K562 (cell line): ENCODE measurements around the gene ADPRHL1. TPM values are rescaled to one million over a fixed set of nuclear protein-coding genes. Genes with fewer than 3 reads are reported as not detected.

ENCODE experiments used
- ATAC-seq: fragments of 200-7000 bp; cut with Tn5 transposase; 3 replicates; pipeline ENCODE4 v1.9.1; 2020; ENCODE audit warnings: moderate library complexity
- BruUV-seq: library from RNA; stranded (reverse); fragments of 400-500 nt; replicated peaks from 2 replicates; lab custom pipeline; 2021; lab: Mats Ljungman, UMichigan
- CTCF ChIA-PET: fragments of 300-600 bp; formaldehyde crosslinking; extraction: SDS; loops from one replicate; lab custom pipeline; 2021; ENCODE audit warnings: low intra/inter-chr PET ratio; lab: Yijun Ruan, JAX
- POLR2A ChIA-PET: fragments of 300-600, 350-650 bp; sonication (Branson Sonifier 250); formaldehyde crosslinking; extraction: SDS; loops from one replicate; lab custom pipeline; 2021; ENCODE audit warnings: antibody characterized with exemption, inconsistent platforms; lab: Yijun Ruan, JAX
- DNase-seq, 4 experiments: peaks; one replicate each; pipeline versions ENCODE4 v3.0.0 to v3.0.0-alpha.2; 2011 to 2018; ENCODE audit warnings: low spot score in 3 of 4, mixed read lengths in 3 of 4; ENCODE audit errors: extremely low read depth in 1 of 4
- FAIRE-seq: peaks from 2 replicates; lab custom pipeline; 2011; peaks lifted over from hg19 to GRCh38; lab: Jason Lieb, UNC
- H2AFZ ChIP-seq: 2 replicates; pipeline ENCODE4 v1.6.0; 2011; ENCODE audit warnings: low read depth, low read length, control low read depth, inconsistent platforms
- H3K27ac ChIP-seq: fragments of 200-600 bp; 3 replicates; pipeline ENCODE4 v1.8.0; 2011; ENCODE audit warnings: low read depth, mild to moderate bottlenecking, control low read depth, inconsistent platforms, low read length, moderate library complexity, mixed read lengths; ENCODE audit errors: extremely low read depth
- H3K27me3 ChIP-seq, 2 experiments: fragments of 300-600 bp in 1 of 2; 2 replicates in 1 of 2; 3 replicates in 1 of 2; pipeline versions ENCODE4 v1.6.0 to v1.8.0; 2011; ENCODE audit warnings: inconsistent platforms in 2 of 2, low read length in 2 of 2, mild to moderate bottlenecking in 1 of 2, mixed read lengths in 1 of 2, moderate library complexity in 1 of 2; ENCODE audit not compliant: control insufficient read depth in 2 of 2, insufficient read depth in 2 of 2
- H3K36me3 ChIP-seq: fragments of 300-600 bp; 3 replicates; pipeline ENCODE4 v1.8.0; 2011; ENCODE audit warnings: mild to moderate bottlenecking, low read length, inconsistent platforms; ENCODE audit not compliant: control insufficient read depth, insufficient read depth
- H3K4me1 ChIP-seq, 2 experiments: fragments of 200-600 bp in 1 of 2; replicated peaks in 1 of 2; 2 replicates in 1 of 2; 3 replicates in 1 of 2; pipeline versions ENCODE4 v1.5.1 to v1.8.0; 2011; ENCODE audit warnings: inconsistent platforms in 2 of 2, low read length in 2 of 2, mild to moderate bottlenecking in 1 of 2, mixed read lengths in 1 of 2, moderate library complexity in 1 of 2; ENCODE audit not compliant: control insufficient read depth in 2 of 2, insufficient read depth in 2 of 2
- H3K4me2 ChIP-seq: 2 replicates; pipeline ENCODE4 v1.6.1; 2011; ENCODE audit warnings: low read length, control low read depth, inconsistent platforms, mixed read lengths; ENCODE audit not compliant: insufficient read depth
- H3K4me3 ChIP-seq: fragments of 200-600 bp; sonication (generic), shearing (Covaris generic); 2 replicates; pipeline ENCODE4 v1.5.1; 2016; ENCODE audit warnings: control low read depth, inconsistent platforms
- H3K79me2 ChIP-seq: fragments of 200-600 bp; 3 replicates; pipeline ENCODE4 v1.8.0; 2011; ENCODE audit warnings: low read length, inconsistent platforms; ENCODE audit not compliant: control insufficient read depth, insufficient read depth
- H3K9ac ChIP-seq, 2 experiments: 2 replicates each; pipeline versions ENCODE4 v1.6.0 to v1.6.1; 2011; ENCODE audit warnings: low read depth in 2 of 2, low read length in 2 of 2, control low read depth in 1 of 2, inconsistent platforms in 1 of 2, mild to moderate bottlenecking in 1 of 2, mixed read lengths in 1 of 2; ENCODE audit not compliant: insufficient read depth in 1 of 2
- H3K9me1 ChIP-seq: one replicate; pipeline ENCODE4 v1.6.0; 2011; ENCODE audit warnings: inconsistent platforms, mild to moderate bottlenecking, low read length, moderate library complexity; ENCODE audit not compliant: control insufficient read depth, insufficient read depth
- H3K9me3 ChIP-seq: replicated peaks from 2 replicates; pipeline ENCODE4 v1.5.1; 2011; ENCODE audit warnings: low read depth, low read length, inconsistent platforms; ENCODE audit not compliant: control insufficient read depth, insufficient read depth
- H4K20me1 ChIP-seq: replicated peaks from 2 replicates; pipeline ENCODE4 v1.6.1; 2011; ENCODE audit warnings: low read length, inconsistent platforms, mixed read lengths; ENCODE audit not compliant: control insufficient read depth, insufficient read depth
- E4F1 ChIP-seq: fragments of 250-450 bp; sonication (Bioruptor Pico); IDR thresholded peaks from 2 replicates; pipeline ENCODE4 v1.5.0; 2021; ENCODE audit warnings: mild to moderate bottlenecking, borderline replicate concordance
- JUND ChIP-seq, 2 experiments: IDR thresholded peaks; 2 replicates in 1 of 2; 3 replicates in 1 of 2; pipeline ENCODE4 v1.6.1; 2011; ENCODE audit warnings: borderline replicate concordance in 2 of 2, low read depth in 2 of 2, low read length in 2 of 2, improper control_type of control experiment in 1 of 2, missing biosample characterization in 1 of 2, missing genetic modification characterization in 1 of 2, missing genetic modification reagents in 1 of 2
- KDM1A ChIP-seq, 2 experiments: fragments of 450-650 bp; IDR thresholded peaks; 2 replicates each; pipeline ENCODE4 v1.6.1; 2016; ENCODE audit warnings: mild to moderate bottlenecking in 2 of 2
- KLF6 ChIP-seq: fragments of 250-450 bp; sonication (Bioruptor Pico); IDR thresholded peaks from 2 replicates; pipeline ENCODE4 v1.4.0; 2020; ENCODE audit warnings: mild to moderate bottlenecking, moderate library complexity, borderline replicate concordance
- MCM3 ChIP-seq: fragments of 450-650 bp; IDR thresholded peaks from 2 replicates; pipeline ENCODE4 v1.6.1; 2016
- PATZ1 ChIP-seq: fragments of 250-450 bp; sonication (Bioruptor Pico); IDR thresholded peaks from 2 replicates; pipeline ENCODE4 v1.5.0; 2020; ENCODE audit warnings: mild to moderate bottlenecking, borderline replicate concordance
- RBM14 ChIP-seq: fragments of 200-400 bp; formaldehyde crosslinking; IDR thresholded peaks from 2 replicates; pipeline ENCODE4 v1.6.1; 2018; ENCODE audit warnings: low read depth, mild to moderate bottlenecking, low read length, moderate library complexity, borderline replicate concordance; ENCODE audit not compliant: insufficient read depth
- ZFP1 ChIP-seq: fragments of 450-650 bp; formaldehyde crosslinking; IDR thresholded peaks from 2 replicates; pipeline ENCODE4 v1.4.0; 2020; ENCODE audit warnings: mild to moderate bottlenecking, mixed read lengths
- WGBS: fragments of 100-300 bp; shearing (Covaris generic); methylation state at CpG from one replicate; pipeline ENCODE4 v1.1.6; 2016; ENCODE audit warnings: low coverage, mixed read lengths; ENCODE audit not compliant: insufficient coverage; ENCODE audit errors: missing lambda C conversion rate; 5-methylcytosine and 5-hydroxymethylcytosine counted together
- in situ Hi-C: fragments of 300-500 bp; cut with MboI; formaldehyde crosslinking; loops from 4 replicates; pipeline ENCODE4 v1.15.0; 2018; ENCODE audit warnings: inconsistent platforms, mixed read lengths
- intact Hi-C: fragments of 100-400 bp; cut with micrococcal nuclease; formaldehyde crosslinking; loops from 2 replicates; pipeline ENCODE4 v1.14.2; 2022
- polyA plus RNA-seq, 8 experiments: library from polyadenylated mRNA; depleted of rRNA in 4 of 8; stranded (reverse) in 5 of 8; unstranded in 3 of 8; fragments of >200 nt; fragmentation: Nextera tagmentation in 2 of 8; fragmentation: Illumina TruSeq in 1 of 8; extraction: Ambion mirVana in 2 of 8; extraction: Trizol in 1 of 8; gene quantifications; 2 replicates each; pipeline versions ENCODE4 v1.2.1 to v1.2.3, GENCODE V29; 2011 to 2014; ENCODE audit warnings: inconsistent platforms in 1 of 8, missing spikeins in 1 of 8
- total RNA-seq, 7 experiments: library from RNA; depleted of rRNA in 6 of 7; stranded (reverse); fragments of >200 nt in 6 of 7; fragmentation: Illumina TruSeq in 2 of 7; extraction: Trizol in 2 of 7; gene quantifications; 2 replicates each; pipeline versions ENCODE4 v1.2.1 to v1.2.3, GENCODE V29; 2011 to 2021; ENCODE audit warnings: low replicate concordance in 1 of 7

The ADPRHL1 gene
- total and polyA plus RNA-seq, 9 of the 15 experiments (the other 6 are each of a cell fraction or from before 2014, with no cell fraction given), result 0.06 to 0.76 (median 0.37) TPM; not detected in 1

- 26% methylated on average over 19 of the region's 19 CpGs for WGBS
- in situ Hi-C loops, result loop anchor here (25.0 kb wide), 1 partner anchor 462 kb away; no protein-coding TSS in a partner anchor
These were observed 53.5 kb downstream of the ADPRHL1 start for GRCh38 chr13:113399755-113400149.

GRCh38 chr13:113398963-113399754 lies 54.1 kb downstream of the ADPRHL1 start:
- intact Hi-C loops, result loop anchor here (10.0 kb wide), 1 partner anchor 194 kb away; the partner anchor contains the start of genes CUL4A and PCID2
- peaks cover 0 to 22% of the 10 kb centered on the region in 2 experiments; a peak in 3 of 5 replicates for H3K4me1 ChIP-seq
- ChIA-PET POLR2A (interaction anchor here (1.3 kb wide), 1 partner anchor 19 kb away, joined by 5 read pairs; no protein-coding TSS in a partner anchor), CTCF (no interaction called here)
- no peak overlapping the region for H3K4me3 ChIP-seq
- H3K9me1 ChIP-seq, result no peaks in the 10 kb centered on the region
- H4K20me1 ChIP-seq, result peaks cover 5% of the 10 kb centered on the region; the same call in 1 of the 2 replicates
- peaks cover 31 to 69% of the 10 kb centered on the region in 2 experiments; a peak in 4 of 5 replicates for H3K27me3 ChIP-seq
- H3K4me2 ChIP-seq, result no peak overlapping the region
- no peak overlapping the region for H2AFZ ChIP-seq
- H3K9me3 ChIP-seq, result no peaks in the 10 kb centered on the region
- no TSS peak for BruUV-seq
- no peaks in the 10 kb centered on the region for H3K36me3 ChIP-seq
- ATAC-seq (no peak), FAIRE-seq (no peak), DNase-seq (no peak)
- no peaks in the 10 kb centered on the region for H3K79me2 ChIP-seq
- H3K9ac ChIP-seq, result no peak overlapping the region
- 20% methylated on average over 17 of the region's 19 CpGs for WGBS
- H3K27ac ChIP-seq, result no peak overlapping the region
- in situ Hi-C loops, result loop anchor here (25.0 kb wide), 1 partner anchor 462 kb away; no protein-coding TSS in a partner anchor
- TF ChIP-seq E4F1 (CRISPR knock-in tag) (no peak), ZFP1 (CRISPR knock-in tag) (no peak), PATZ1 (CRISPR knock-in tag) (no peak), JUND (IDR thresholded peaks at IDR 0.05; ENCODE audit: borderline replicate concordance, low read depth, low read length) (no peak), JUND (tag; IDR thresholded peaks at IDR 0.05; ENCODE audit: borderline replicate concordance, low read depth, low read length) (no peak), MCM3 (no peak), KDM1A (IDR thresholded peaks at IDR 0.05) (no peak)

More at GRCh38 chr13:113399755-113400149, 53.5 kb downstream of the ADPRHL1 start:
- no TSS peak for BruUV-seq
- H3K27me3 ChIP-seq, result peaks cover 33 to 75% of the 10 kb centered on the region in 2 experiments; a peak in 4 of 5 replicates
- H3K9me3 ChIP-seq, result no peaks in the 10 kb centered on the region
- FAIRE-seq, result no peak
- H3K27ac ChIP-seq, result no peak overlapping the region
- H3K4me2 ChIP-seq, result no peak overlapping the region
- H3K36me3 ChIP-seq, result no peaks in the 10 kb centered on the region
- POLR2A ChIA-PET, result interaction anchor here (0.6 kb wide), 2 partner anchors 174 to 439 kb away, joined by 3 read pairs; no protein-coding TSS in a partner anchor
- H3K9me1 ChIP-seq, result no peaks in the 10 kb centered on the region
- H3K79me2 ChIP-seq, result no peaks in the 10 kb centered on the region
- no peak overlapping the region for H3K4me3 ChIP-seq
- CTCF ChIA-PET, result no interaction called here
- intact Hi-C loops, result loop anchor here (10.0 kb wide), 1 partner anchor 195 kb away; the partner anchor contains the start of genes CUL4A and PCID2
- no peak overlapping the region for H3K9ac ChIP-seq
- H3K4me1 ChIP-seq, result peaks cover 0 to 20% of the 10 kb centered on the region in 2 experiments; a peak in 3 of 5 replicates
- no peak for DNase-seq
- H2AFZ ChIP-seq, result no peak overlapping the region
- peaks cover 5% of the 10 kb centered on the region for H4K20me1 ChIP-seq
- TF ChIP-seq KLF6 (CRISPR knock-in tag), result no peak
- TF ChIP-seq RBM14, result no peak
- ATAC-seq, result no peak
